GM18502 (cell line): Measurements from ENCODE around the gene PCDHGA5.
"Not testable (repeated sequence)": the region's sequence is repeated elsewhere in the genome, so short reads cannot be mapped to it uniquely, and the experiment has no call there.

Experiments used
- ATAC-seq: cut with Tn5 transposase; IDR thresholded peaks from one replicate; pipeline ENCODE4 v1.9.1; 2021; ENCODE audit warnings: mild to moderate bottlenecking; ENCODE audit not compliant: unreplicated experiment, poor library complexity

The PCDHGA5 gene

DNA sequence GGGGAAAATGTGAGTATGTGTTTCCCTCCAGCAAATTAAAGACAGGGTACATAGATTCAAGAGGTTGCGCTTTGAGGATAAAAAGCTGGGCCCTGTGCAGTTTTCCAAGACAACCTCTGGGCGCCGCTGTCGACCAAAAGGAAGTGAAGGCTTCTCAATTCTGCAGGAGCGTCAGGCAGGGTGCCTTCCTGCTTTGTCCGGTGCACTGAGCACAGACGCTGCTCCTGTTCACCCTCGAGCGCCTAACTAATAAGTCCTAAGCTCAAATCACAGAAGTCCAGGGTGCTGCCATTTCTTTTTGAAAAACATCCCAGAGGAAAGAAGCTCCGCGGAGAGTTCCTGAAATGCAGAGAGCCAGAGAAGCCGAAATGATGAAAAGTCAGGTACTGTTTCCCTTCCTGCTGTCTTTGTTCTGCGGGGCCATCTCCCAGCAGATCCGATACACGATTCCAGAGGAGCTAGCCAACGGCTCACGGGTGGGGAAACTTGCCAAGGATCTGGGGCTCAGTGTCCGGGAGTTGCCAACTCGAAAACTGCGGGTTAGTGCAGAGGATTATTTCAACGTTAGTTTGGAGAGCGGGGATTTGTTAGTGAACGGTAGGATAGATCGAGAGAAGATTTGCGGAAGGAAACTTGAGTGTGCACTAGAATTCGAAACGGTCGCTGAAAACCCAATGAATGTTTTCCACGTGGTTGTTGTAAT is 13.9 kb upstream of the PCDHGA5 start, which contains the start of gene PCDHGB1:
Gene PCDHGB1, plus strand, starts transcription at position 183 of the 703 bp plus-strand sequence. Its CDS starts 162 bp downstream, at position 345.
- ATAC-seq: no peak

DNA sequence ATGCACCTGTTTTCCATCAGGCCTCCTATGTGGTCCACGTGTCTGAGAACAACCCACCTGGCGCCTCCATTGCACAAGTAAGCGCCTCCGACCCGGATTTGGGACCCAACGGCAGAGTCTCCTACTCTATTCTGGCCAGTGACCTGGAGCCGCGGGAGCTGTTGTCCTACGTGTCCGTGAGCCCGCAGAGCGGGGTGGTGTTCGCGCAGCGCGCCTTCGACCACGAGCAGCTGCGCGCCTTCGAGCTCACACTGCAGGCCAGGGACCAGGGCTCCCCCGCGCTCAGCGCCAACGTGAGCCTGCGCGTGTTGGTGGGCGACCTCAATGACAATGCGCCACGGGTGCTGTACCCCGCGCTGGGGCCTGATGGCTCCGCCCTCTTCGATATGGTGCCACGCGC is 12.4 kb upstream of the PCDHGA5 start:
- no peak for ATAC-seq

DNA sequence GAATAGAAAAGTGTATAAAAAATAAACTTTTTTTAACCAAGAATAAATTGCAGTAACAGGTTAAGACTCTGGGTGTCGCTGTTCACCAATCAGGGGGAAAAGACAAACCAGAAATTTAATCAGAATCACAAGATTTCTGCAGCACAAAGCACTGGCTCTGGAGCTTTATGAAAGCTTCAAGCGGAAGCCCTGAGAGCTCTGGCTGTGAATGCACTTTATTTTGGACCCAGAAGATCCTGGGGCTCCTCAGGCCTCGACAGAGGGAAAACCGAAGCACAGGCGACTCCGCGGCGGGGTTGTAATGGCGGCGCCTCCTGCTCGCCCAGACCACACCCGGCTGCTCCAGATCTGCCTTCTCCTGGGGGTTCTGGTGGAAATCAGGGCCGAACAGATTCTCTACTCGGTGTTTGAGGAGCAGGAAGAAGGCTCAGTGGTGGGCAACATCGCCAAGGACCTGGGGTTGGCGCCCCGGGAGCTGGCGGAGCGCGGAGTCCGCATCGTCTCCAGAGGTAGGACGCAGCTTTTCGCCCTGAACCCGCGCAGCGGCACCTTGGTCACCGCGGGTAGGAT is 9.0 kb upstream of the PCDHGA5 start, which contains the start of gene PCDHGA4:
Gene PCDHGA4, plus strand, starts transcription at position 122 of the 570 bp plus-strand sequence. Its CDS starts 87 bp downstream, at position 209.
- no peak for ATAC-seq

DNA sequence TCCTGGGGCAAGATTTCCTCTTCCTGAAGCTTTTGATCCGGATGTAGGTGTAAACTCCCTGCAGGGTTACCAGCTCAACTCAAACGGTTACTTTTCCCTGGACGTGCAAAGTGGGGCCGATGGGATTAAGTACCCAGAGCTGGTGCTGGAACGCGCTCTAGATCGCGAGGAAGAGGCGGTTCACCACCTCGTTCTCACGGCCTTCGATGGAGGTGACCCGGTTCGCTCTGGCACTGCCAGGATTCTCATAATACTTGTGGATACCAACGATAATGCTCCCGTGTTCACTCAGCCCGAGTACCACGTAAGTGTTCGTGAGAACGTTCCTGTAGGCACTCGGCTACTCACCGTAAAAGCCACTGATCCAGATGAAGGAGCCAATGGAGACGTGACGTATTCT is 8.3 kb upstream of the PCDHGA5 start:
- no peak for ATAC-seq

DNA sequence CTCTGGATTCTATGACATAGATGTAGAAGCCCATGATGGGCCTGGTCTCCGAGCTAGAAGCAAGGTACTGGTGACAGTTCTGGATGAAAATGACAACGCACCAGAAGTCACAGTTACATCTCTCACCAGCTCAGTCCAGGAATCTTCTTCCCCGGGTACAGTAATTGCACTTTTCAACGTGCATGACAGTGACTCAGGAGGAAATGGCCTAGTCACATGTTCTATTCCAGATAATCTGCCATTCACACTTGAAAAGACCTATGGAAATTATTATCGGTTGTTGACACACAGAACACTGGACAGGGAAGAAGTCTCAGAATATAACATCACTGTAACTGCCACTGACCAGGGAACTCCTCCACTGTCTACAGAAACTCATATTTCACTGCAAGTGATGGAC is 7.8 kb upstream of the PCDHGA5 start:
- ATAC-seq: no peak

DNA sequence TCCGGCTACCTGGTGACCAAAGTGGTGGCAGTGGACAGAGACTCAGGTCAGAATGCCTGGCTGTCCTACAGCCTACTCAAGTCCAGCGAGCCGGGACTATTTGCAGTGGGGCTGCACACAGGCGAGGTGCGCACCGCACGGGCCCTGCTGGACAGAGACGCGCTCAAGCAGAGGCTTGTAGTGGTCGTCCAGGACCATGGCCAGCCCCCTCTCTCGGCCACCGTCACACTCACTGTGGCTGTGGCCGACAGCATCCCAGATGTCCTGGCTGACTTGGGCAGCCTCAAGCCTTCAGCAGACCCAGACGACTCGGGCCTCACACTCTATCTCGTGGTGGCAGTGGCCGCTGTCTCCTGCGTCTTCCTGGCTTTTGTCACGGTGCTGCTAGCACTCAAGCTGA is 7.0 kb upstream of the PCDHGA5 start:
- ATAC-seq: no peak

DNA sequence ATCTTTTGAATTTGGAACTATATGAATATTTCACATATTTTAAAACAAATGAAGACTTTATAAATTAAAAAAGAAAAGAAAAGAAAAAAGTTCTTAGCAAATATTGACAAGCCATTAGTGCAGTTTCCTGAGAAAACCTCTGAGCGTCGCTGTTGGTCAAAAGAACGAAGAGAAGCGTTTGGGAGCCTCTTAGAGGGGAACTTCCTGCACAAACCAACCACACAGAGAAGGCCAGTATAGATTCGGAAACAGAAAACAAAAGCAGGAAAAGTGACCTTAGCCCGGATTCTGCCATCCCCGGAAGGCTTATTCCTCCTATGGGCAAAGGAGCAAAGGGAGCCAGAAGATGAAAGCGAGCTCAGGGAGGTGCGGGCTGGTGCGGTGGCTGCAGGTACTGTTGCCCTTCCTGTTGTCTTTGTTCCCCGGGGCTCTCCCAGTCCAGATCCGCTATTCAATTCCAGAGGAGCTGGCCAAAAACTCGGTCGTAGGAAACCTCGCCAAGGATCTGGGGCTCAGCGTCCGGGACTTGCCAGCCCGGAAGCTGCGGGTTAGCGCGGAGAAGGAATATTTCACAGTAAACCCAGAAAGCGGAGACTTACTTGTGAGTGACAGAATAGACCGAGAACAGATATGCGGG is 4.1 kb upstream of the PCDHGA5 start, which contains the start of gene PCDHGB2:
Gene PCDHGB2, plus strand, starts transcription at position 205 of the 637 bp plus-strand sequence. Its CDS starts 142 bp downstream, at position 347.
- peak; percentile 47 for ATAC-seq

DNA sequence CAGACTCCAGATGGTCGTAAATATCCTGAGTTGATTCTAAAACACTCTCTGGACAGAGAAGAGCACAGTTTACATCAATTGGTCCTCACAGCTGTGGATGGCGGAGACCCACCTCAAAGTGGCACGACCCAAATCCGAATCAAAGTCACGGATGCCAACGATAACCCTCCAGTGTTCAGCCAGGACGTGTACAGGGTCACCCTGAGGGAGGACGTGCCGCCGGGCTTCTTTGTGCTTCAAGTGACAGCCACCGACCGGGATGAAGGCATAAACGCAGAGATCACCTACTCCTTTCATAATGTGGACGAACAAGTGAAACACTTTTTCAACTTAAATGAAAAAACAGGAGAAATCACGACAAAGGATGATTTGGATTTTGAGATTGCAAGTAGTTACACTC is 3.3 kb upstream of the PCDHGA5 start:
- no peak for ATAC-seq

DNA sequence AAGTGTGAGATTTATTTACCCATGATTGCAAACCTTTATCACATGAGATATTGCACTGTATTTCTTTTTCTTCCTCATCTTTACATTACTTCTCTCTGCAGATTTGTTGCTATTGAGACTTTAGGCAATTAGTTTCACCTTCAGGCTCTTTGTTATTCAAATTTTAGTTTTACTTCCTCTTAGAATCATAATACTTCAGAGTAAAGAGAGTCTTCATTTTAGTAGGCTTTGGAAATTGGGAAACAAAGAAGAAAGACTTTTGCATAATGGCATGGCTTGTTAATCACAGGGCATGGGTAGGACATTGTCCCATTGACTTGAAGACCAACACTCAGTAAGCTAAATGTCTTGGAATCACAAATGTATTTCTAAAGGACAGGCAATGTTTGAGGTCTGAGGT is 1.2 kb upstream of the PCDHGA5 start:
- no peak for ATAC-seq

DNA sequence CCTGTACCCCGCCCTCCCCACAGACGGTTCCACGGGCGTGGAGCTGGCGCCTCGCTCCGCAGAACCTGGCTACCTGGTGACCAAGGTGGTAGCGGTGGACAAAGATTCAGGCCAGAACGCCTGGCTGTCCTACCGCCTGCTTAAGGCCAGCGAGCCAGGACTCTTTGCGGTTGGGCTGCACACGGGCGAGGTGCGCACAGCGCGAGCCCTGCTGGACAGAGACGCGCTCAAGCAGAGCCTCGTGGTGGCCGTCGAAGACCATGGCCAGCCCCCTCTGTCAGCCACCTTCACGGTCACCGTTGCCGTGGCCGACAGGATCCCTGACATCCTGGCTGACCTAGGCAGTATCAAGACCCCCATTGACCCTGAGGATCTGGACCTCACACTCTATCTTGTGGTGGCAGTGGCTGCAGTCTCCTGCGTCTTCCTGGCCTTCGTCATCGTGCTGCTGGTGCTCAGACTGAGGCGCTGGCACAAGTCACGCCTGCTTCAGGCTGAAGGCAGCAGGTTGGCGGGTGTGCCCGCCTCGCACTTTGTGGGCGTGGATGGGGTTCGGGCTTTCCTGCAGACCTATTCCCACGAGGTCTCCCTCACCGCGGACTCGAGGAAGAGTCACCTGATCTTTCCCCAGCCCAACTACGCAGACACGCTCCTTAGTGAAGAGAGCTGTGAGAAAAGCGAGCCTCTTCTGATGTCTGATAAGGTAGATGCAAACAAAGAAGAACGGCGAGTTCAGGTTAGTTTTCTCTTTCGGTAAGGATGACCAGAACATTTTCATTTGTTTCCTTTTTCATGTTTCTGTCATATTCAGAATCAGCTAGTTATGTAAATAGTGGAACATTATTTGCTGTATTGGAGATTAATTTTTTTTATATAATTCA is 2.3 kb downstream of the PCDHGA5 start:
- no peak for ATAC-seq

DNA sequence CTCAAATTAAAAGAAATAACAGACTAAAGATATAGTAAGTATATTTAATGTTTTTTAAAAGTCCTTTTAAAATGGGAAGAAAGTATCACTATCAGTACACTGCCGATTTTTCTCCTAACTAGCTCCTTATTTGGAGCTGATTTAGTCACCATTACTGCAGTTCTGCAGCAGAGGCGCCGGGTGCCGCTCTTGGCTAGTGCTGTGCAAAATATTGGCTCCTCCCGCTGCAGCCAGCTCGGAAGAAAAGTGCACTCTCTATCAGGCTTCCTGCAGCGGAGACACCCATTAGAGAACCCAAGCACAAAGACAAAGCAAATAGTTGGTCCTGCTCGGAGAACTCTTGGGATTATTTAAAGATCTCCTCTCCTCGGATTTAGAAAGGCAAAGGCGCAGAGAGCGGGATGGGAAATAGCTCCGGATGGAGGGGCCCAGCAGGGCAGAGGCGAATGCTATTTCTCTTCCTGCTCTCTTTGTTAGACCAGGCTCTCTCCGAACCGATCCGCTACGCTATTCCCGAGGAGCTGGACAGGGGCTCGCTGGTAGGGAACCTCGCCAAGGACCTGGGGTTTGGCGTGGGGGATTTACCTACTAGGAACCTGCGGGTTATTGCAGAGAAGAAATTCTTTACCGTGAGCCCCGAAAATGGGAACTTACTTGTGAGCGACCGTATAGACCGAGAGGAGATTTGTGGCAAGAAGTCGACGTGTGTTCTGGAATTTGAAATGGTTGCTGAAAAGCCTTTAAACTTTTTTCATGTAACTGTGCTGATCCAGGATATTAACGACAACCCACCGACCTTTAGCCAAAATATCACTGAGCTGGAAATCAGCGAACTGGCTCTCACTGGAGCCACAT is 6.3 kb downstream of the PCDHGA5 start, which contains the start of gene PCDHGB3:
Gene PCDHGB3, plus strand, starts transcription at position 249 of the 855 bp plus-strand sequence. Its CDS starts 153 bp downstream, at position 402.
- peak; percentile 61 for ATAC-seq

DNA sequence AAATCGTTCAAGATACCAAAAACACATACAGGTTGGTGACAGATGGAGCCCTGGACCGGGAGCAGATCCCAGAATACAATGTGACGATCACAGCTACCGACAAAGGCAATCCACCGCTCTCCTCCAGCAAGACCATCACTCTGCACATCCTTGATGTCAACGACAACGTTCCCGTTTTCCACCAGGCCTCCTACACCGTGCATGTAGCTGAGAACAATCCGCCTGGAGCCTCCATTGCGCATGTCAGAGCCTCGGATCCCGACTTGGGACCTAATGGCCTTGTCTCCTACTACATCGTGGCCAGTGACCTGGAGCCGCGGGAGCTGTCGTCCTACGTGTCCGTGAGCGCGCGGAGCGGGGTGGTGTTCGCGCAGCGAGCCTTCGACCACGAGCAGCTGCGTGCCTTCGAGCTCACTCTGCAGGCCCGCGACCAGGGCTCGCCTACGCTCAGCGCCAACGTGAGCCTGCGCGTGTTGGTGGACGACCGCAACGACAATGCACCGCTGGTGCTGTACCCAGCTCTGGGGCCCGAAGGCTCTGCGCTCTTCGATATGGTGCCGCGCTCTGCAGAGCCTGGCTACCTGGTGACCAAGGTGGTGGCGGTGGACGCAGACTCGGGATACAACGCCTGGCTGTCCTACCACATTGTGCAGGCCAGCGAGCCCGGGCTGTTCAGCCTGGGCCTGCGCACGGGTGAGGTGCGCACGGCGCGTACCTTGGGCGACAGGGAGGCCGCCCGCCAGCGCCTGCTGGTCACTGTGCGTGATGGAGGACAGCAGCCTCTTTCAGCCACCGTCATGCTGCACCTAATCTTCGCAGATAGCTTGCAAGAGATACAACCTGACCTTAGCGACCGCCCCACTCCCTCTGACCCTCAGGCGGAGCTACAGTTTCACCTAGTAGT is 7.9 kb downstream of the PCDHGA5 start:
- no peak for ATAC-seq

DNA sequence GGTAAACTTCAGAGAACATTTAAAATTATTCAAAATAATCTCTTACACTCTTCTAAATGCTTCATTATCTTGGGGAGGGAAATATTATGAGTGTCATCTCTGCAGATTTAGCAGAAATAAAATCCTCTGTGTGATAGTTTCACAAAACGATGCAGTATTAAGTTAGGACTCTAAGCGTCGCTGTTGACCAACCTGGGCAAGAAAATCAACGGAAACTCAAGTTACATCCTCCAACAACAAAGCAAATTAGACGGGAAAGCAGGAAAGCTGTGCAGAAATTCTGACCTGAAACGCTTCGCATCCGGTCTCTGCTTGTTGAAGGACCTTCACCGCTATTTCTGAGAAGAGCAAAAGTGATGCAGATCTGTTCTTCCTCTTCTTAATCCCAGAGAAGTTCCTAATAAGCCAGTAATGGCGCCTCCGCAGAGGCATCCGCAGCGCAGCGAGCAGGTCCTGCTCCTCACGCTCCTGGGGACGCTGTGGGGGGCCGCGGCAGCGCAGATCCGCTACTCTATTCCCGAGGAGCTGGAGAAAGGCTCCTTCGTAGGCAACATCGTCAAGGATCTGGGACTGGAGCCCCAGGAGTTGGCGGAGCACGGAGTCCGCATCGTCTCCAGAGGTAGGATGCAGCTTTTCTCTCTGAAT is 9.8 kb downstream of the PCDHGA5 start, which contains the start of gene PCDHGA6:
Gene PCDHGA6, plus strand, starts transcription at position 219 of the 645 bp plus-strand sequence. Its CDS starts 193 bp downstream, at position 412.
- ATAC-seq: no peak

DNA sequence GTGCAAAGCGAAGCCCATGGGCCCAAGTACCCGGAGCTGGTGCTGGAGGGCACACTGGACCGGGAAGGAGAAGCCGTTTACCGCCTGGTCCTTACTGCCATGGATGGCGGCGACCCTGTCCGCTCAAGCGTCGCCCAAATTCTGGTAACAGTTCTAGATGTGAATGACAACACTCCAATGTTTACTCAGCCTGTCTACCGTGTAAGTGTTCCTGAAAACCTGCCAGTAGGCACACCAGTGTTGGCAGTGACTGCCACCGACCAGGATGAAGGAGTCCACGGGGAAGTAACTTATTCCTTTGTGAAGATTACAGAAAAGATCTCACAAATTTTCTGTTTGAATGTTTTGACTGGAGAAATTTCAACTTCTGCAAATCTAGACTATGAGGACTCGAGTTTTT is 10.7 kb downstream of the PCDHGA5 start:
- no peak for ATAC-seq

DNA sequence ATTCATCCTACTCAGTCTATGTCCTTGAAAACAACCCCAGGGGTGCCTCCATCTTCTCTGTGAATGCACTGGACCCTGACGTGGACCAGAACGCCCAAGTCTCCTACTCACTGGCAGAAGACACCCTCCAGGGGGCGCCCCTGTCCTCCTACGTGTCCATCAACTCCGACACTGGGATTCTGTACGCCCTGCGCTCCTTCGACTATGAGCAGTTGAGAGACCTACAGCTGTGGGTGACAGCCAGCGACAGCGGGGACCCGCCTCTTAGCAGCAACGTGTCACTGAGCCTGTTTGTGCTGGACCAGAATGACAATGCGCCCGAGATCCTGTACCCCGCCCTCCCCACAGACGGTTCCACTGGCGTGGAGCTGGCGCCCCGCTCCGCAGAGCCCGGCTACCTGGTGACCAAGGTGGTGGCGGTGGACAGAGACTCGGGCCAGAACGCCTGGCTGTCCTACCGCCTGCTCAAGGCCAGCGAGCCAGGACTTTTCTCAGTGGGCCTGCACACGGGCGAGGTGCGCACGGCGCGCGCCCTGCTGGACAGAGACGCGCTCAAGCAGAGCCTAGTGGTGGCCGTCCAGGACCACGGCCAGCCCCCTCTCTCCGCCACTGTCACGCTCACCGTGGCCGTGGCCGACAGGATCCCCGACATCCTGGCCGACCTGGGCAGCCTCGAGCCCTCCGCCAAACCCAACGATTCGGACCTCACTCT is 11.6 kb downstream of the PCDHGA5 start:
- ATAC-seq: not testable (repeated sequence)

DNA sequence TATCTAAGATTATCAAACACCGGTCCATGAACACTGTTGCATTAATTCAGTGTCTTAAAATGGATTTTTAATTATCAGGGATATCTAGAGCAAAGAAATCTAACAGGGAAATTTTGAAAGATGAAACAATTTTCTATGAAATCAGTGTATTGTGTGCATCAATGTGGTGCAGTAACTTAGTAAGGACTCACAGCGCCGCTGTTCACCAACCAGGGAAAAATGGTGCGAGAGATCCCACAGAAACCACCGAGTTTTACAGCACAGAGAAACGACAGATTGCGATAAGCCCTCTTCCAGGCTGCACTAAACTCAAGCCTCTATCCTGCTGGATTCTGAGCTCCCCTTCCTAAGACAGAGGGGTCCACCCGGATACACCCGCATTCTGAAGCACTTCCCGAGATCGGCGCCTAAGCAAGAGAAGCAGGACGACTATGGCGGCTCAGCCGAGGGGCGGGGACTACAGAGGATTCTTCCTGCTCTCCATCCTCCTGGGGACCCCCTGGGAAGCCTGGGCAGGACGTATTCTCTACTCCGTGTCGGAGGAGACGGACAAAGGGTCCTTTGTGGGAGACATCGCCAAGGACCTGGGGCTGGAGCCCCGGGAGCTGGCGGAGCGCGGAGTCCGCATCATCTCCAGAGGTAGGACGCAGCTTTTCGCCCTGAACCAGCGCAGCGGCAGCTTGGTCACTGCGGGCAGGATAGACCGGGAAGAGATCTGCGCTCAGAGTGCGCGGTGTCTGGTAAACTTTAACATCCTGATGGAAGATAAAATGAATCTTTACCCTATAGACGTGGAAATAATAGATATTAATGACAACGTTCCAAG is 18.7 kb downstream of the PCDHGA5 start, which contains the start of gene PCDHGA7:
Gene PCDHGA7, plus strand, starts transcription at position 274 of the 826 bp plus-strand sequence. Its CDS starts 158 bp downstream, at position 432.
- ATAC-seq: no peak
